Measurements from ENCODE around the gene NLGN4X.

NLGN4X gene

DNA sequence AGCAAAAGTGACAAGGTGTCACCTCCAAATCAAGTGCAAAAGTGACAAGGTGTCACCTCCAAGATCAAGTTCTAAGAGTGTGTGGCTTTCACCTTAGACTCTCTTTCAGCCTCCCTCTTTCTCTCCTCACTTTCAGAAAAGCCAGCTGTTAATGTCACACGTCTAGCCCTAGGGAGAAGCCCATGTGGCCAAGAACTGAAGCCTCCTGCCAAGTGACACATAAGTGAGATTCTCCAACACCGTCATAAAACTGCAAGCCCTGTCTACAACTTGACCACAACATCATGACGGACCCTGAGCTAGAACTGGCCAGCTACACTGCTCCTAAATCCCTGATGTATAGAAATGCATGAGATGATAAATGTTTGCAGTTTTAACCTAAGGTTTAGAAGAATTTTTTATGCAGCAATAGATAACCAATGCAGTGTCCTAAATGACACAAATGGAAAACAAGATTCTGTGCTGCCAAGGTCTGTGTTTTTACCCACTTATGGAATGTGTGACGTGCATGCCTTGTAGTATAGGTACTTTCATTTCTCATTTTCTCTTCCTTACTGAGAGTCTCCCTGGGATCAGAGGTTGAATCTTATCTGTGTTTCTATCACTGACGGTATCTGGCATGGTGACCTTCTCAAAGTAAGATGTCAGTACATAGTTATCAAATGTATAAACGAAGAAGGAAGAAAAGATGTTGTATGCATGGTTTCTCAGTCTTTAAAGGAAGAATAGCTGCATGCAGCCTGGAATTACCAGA, 25.0 kb downstream of the NLGN4X start:
- DNase-seq (ENCODE audit: low read depth in 1 of 2, low spot score in 1 of 2): no peak
- TF ChIP-seq JUND (IDR thresholded peaks at IDR 0.05; ENCODE audit: low read depth): no peak
- in situ Hi-C loops (cut with HindIII; ENCODE audit: low pct_unique_long_range_greater_than_20kb, low sequenced_read_pairs): no loop called here

DNA sequence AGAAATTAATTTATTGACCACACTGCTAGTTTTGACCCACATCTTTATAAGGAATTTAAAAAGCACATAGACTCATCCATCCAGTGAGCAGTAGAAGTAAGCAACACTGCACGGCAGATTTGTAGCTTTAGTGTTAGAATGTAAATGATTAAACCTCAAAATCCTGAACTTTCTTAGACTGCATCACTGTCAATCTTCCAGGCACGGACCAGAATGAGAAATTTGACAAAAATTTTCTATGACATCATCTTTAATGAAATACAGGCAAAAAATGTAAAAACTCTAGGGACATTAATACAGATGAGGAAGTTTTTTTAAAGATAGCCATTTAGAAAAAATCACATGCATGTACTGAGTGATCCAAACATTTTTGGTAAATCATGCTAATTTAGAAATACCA, 29.2 kb downstream of the NLGN4X start:
- in situ Hi-C loops (cut with HindIII; ENCODE audit: low pct_unique_long_range_greater_than_20kb, low sequenced_read_pairs): no loop called here
- TF ChIP-seq JUND (IDR thresholded peaks at IDR 0.05; ENCODE audit: low read depth): no peak

DNA sequence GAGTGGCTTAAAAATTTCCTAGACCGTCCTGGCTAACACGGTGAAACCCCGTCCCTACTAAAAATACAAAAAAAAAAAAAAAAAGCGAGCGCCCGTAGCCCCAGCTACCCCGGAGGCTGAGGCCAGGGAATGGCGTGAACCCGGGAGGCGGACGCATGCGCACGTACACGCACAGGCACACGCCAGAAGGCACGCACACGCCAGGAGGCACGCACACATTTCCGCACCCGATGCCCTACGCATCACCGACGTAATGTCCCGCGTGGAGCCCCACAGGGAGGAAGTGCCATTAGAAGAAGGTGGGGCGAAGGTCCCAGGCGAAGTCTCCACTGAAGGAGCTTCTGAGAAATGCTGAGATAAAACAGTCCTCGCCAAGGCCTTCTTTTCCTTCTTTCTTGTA, 41.4 kb downstream of the NLGN4X start:
- peak; percentile 7 to 70 for DNase-seq (ENCODE audit: low read depth in 1 of 2, low spot score in 1 of 2)
- in situ Hi-C loops (cut with HindIII; ENCODE audit: low pct_unique_long_range_greater_than_20kb, low sequenced_read_pairs): no loop called here
- TF ChIP-seq JUND (IDR thresholded peaks at IDR 0.05; ENCODE audit: low read depth): no peak

More for the DNA sequence above, 29.2 kb downstream of the NLGN4X start:
- DNase-seq (ENCODE audit: low read depth in 1 of 2, low spot score in 1 of 2): no peak

DNA sequence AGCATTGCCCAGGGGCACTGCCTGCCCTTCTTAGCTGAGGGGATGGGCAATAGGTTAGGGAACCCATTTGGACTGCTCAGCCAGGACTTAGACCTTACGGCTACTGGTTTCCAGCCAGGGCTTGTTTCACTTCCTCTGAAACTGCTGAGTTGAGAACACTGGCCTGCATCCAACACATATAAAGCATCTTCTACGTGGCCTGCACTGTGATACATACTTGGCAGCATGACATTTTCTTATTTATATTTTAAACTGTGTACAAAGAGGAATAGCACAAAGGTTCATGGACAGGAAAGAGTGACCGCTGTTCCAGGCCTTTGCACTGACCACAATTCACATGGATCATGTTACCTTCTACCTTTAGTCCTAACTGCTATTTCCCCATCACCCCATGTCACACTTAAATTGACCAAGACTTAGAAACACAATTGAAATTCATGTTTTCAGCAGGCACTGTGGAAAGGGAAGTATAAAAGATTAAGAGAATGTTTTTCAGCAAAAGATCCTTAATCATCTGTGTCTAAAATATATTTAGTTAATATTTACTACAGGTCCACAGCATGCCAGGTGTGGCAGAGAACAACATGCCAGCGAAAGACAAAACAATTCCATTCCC, 43.7 kb downstream of the NLGN4X start:
- in situ Hi-C loops (cut with HindIII; ENCODE audit: low pct_unique_long_range_greater_than_20kb, low sequenced_read_pairs): no loop called here
- DNase-seq (ENCODE audit: low read depth in 1 of 2, low spot score in 1 of 2): peak in 1 of 2 experiments; percentile 18
- TF ChIP-seq JUND (IDR thresholded peaks at IDR 0.05; ENCODE audit: low read depth): no peak

DNA sequence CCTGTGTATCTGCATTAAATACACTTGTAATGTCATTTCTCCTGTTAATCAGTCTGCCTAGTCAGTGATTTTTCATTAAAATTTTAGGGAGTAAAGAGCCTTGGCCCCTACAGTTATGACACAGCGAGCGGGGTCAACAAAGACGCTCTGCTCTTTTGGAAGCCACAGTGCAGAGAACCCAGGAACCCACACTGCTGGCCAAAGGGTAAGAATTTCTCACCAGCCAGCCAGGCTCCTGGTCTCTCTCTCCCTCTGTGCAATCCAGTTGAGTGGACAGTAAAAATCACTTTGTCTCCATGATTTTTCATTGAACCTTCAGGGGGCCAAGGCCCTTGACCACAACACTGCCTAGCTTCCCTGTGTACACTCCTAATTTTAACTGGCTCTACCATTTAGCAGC, 52.8 kb downstream of the NLGN4X start:
- DNase-seq (ENCODE audit: low read depth in 1 of 2, low spot score in 1 of 2): no peak
- TF ChIP-seq JUND (IDR thresholded peaks at IDR 0.05; ENCODE audit: low read depth): no peak
- in situ Hi-C loops (cut with HindIII; ENCODE audit: low pct_unique_long_range_greater_than_20kb, low sequenced_read_pairs): no loop called here

DNA sequence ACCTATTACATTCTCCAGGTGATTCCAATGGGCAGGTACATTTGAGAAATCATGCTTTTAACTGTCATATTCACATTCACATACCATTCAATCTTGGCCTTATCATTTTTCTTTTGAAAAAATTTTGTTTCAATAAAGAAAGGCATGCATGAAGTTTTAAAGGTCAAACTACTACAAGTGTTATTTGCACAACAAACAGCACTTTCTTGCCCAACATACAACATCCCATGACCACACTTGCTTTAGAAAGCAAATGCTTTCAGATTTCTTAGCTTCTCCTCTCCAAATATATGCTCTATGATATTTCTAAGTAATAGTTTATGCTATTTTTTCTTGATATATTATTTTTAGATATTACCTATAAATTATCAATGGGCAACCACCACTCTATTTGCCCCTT, 58.2 kb downstream of the NLGN4X start:
- in situ Hi-C loops (cut with HindIII; ENCODE audit: low pct_unique_long_range_greater_than_20kb, low sequenced_read_pairs): no loop called here
- TF ChIP-seq JUND (IDR thresholded peaks at IDR 0.05; ENCODE audit: low read depth): no peak
- no peak for DNase-seq (ENCODE audit: low read depth in 1 of 2, low spot score in 1 of 2)

DNA sequence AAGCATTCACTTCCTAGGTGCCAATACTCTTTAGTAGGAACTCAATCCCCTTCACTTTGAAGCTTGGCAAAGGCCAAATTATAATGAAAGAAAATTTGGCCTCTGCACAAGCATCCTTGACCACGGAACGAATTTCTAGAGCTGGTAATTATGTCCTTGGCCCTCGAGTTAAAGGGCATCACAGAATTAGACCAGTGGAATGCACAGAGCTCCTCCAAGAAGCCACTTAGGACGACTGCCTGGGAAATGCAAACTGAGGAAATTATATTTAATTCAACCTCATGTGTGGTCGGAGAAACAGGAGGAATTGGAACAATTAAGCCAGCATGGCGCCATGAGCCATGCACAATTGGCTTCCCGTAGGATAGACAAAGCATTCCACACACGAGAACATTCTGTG, 59.3 kb downstream of the NLGN4X start:
- in situ Hi-C loops (cut with HindIII; ENCODE audit: low pct_unique_long_range_greater_than_20kb, low sequenced_read_pairs): no loop called here
- TF ChIP-seq JUND (IDR thresholded peaks at IDR 0.05; ENCODE audit: low read depth): no peak
- DNase-seq (ENCODE audit: low read depth in 1 of 2, low spot score in 1 of 2): no peak

DNA sequence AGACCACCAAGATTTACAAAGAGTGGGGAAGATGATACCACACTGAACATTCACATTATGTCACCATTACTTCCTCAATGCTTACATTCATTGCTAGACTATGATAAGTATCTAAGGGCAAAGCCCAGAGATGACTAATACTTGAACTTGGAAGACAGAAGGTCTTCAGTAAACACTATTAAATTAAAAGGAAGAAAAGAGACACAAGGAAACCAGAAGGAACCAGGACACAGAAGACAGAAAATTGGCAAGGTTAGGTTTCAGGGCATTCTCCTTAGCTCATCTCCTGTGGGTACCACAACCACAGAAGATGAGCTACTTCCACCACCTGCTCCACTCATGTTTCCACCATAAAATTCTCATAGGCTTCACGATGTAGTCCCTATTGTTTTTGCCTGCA, 64.9 kb downstream of the NLGN4X start:
- in situ Hi-C loops (cut with HindIII; ENCODE audit: low pct_unique_long_range_greater_than_20kb, low sequenced_read_pairs): no loop called here
- DNase-seq (ENCODE audit: low read depth in 1 of 2, low spot score in 1 of 2): no peak

DNA sequence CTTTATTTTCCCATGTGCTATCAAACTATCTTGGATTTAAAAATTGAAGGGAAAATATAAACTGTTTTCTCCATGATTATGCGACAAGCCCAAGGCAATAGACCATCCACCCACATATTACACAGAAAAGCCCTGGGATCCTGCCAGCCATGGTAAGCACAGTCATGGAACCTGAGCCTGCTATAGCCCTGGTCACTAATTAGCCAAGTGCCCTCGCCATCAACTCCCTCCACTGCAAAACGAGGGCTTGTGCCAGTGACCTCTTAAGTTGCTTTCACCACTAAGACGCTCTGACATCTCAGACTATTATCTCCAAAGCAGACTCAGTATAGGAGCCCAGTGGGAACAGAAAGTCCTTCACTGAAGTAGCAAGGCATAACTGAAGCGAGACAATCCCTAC, 69.2 kb downstream of the NLGN4X start:
- in situ Hi-C loops (cut with HindIII; ENCODE audit: low pct_unique_long_range_greater_than_20kb, low sequenced_read_pairs): no loop called here
- no peak for TF ChIP-seq JUND (IDR thresholded peaks at IDR 0.05; ENCODE audit: low read depth)
- no peak for DNase-seq (ENCODE audit: low read depth in 1 of 2, low spot score in 1 of 2)

More for the DNA sequence above, 64.9 kb downstream of the NLGN4X start:
- TF ChIP-seq JUND (IDR thresholded peaks at IDR 0.05; ENCODE audit: low read depth): no peak

DNA sequence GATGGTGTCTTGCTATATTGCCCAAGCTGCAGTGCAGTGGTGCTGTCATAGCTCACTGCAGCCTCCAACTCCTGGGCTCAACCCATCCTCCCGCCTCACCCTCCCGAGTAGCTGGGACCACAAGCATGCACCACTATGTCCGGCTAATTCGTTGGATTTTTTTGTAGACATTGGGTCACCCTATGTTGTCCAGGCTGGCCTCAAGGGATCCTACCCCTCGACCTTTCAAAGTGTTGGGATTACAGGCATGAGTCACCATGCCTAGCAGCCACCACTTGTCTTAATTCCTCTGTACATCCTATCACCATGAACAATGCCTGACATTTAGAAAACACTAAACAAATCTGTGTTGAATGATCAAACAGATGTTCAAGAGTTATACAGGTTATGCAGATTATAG, 76.7 kb downstream of the NLGN4X start:
- in situ Hi-C loops (cut with HindIII; ENCODE audit: low pct_unique_long_range_greater_than_20kb, low sequenced_read_pairs): no loop called here

DNA sequence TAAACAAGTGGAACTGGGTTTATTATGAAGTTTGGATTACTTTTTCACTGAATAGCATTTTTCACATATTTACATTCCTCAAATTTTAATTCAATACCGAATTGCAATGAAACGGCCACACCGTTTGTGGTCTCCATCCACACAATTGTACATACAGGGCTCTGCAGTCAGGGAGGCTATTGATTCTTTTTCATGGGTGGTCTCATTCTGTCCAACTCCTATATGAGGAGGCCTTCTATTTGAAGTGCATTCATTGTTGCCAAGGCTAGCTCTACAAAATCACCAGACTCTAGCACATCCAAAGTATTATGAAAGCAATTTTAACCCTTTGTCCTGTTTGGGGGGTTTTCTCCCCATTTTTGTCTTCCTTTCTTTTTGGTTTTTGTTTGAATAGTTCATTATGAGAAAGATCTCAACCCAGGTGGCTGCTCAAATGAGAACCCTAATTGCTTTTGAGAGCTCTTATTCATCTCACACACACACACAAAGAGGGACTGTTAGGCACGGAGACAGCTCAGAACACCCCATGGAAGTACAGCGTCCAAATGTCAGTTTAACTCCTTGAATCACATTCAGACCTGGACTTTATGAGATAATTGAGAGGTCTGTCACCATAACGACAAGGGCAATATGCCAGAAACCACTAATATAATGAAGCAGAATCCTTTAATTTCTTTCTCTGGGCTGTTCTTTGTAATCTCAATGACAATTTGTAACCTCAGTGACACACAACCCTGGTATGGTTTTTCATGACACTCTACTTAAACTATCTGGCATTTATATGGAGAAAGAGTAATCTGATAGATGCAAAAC, 79.4 kb downstream of the NLGN4X start:
- no peak for TF ChIP-seq JUND (IDR thresholded peaks at IDR 0.05; ENCODE audit: low read depth)
- no peak for DNase-seq (ENCODE audit: low read depth in 1 of 2, low spot score in 1 of 2)

More for the DNA sequence above, 76.7 kb downstream of the NLGN4X start:
- TF ChIP-seq JUND (IDR thresholded peaks at IDR 0.05; ENCODE audit: low read depth): no peak
- no peak for DNase-seq (ENCODE audit: low read depth in 1 of 2, low spot score in 1 of 2)

DNA sequence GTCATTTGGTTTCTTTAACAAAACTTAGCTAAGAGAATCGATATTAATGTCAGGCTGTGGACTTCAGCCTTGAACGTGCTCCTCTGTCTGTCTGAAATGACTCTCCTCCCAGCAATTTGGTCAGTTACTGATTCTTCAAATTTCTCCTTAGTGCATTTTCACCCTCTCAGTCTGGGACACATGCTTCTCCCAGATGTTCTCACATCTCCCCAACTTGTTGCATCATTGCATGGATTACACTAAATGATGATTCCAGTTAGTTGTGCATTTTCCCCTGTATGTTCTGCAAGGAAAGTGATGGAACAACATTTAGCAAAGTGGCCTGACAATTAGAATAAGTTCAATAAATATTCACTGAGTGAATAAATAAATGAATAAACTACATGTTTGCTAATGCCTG, 94.4 kb downstream of the NLGN4X start:
- in situ Hi-C loops (cut with HindIII; ENCODE audit: low pct_unique_long_range_greater_than_20kb, low sequenced_read_pairs): no loop called here
- no peak for DNase-seq (ENCODE audit: low read depth in 1 of 2, low spot score in 1 of 2)
- no peak for TF ChIP-seq JUND (IDR thresholded peaks at IDR 0.05; ENCODE audit: low read depth)

More for the DNA sequence above, 79.4 kb downstream of the NLGN4X start:
- in situ Hi-C loops (cut with HindIII; ENCODE audit: low pct_unique_long_range_greater_than_20kb, low sequenced_read_pairs): no loop called here

DNA sequence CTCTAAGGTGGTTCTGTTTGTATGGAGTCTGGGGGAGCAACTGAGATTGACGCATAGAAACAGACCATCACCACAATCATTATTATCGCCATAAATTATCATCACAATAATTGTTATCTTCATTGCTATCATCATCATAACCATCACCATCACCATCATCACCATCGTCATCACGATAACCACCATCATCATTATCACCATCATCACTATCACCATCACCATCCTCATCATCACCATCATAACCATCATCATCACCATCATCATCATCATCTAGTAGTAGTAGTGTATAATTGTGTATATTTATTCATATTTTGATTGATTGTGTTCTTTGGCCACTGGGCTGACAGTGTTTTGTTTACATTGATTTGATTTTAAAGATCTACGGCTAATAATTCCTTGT, 95.7 kb downstream of the NLGN4X start:
- no peak for DNase-seq (ENCODE audit: low read depth in 1 of 2, low spot score in 1 of 2)
- TF ChIP-seq JUND (IDR thresholded peaks at IDR 0.05; ENCODE audit: low read depth): no peak
- in situ Hi-C loops (cut with HindIII; ENCODE audit: low pct_unique_long_range_greater_than_20kb, low sequenced_read_pairs): no loop called here

Measured in T47D (cell line).